HG03469 (cell line): ENCODE results near the gene WDFY2.
"Not testable (repeated sequence)": the region's sequence is repeated elsewhere in the genome, so short reads cannot be mapped to it uniquely, and the experiment has no call there.

Experiments
- ATAC-seq: cut with Tn5 transposase; IDR thresholded peaks from one replicate; pipeline ENCODE4 v1.9.1; 2021; ENCODE audit warnings: mild to moderate bottlenecking, moderate library complexity, moderate number of reproducible peaks; ENCODE audit not compliant: unreplicated experiment

WDFY2 gene

GRCh38 chr13:51688937-51689662 is 104.8 kb downstream of the WDFY2 start:
- ATAC-seq, result no peak

- no peak for ATAC-seq
Measured at GRCh38 chr13:51689663-51689996, 105.4 kb downstream of the WDFY2 start.

GRCh38 chr13:51695677-51696076 is 111.4 kb downstream of the WDFY2 start:
- not testable (repeated sequence) for ATAC-seq

GRCh38 chr13:51697181-51697580 is 112.9 kb downstream of the WDFY2 start:
- no peak for ATAC-seq

- ATAC-seq, result no peak
Measured at GRCh38 chr13:51697855-51698254, 113.6 kb downstream of the WDFY2 start.

GRCh38 chr13:51698352-51698751 is 114.1 kb downstream of the WDFY2 start:
- ATAC-seq, result no peak

- ATAC-seq, result peak; percentile 77
Measured at GRCh38 chr13:51704399-51705313, 120.4 kb downstream of the WDFY2 start.

- no peak for ATAC-seq
Measured at GRCh38 chr13:51707461-51707860, 123.2 kb downstream of the WDFY2 start.

- ATAC-seq, result no peak
Measured at GRCh38 chr13:51713807-51714206, 129.5 kb downstream of the WDFY2 start.

- peak; percentile 49 for ATAC-seq
Measured at GRCh38 chr13:51714663-51715168, 130.5 kb downstream of the WDFY2 start.

GRCh38 chr13:51715613-51716012 is 131.4 kb downstream of the WDFY2 start:
- no peak for ATAC-seq

GRCh38 chr13:51717786-51718398 is 133.6 kb downstream of the WDFY2 start:
- no peak for ATAC-seq

- no peak for ATAC-seq
Measured at GRCh38 chr13:51719394-51719793, 135.1 kb downstream of the WDFY2 start.

- ATAC-seq, result peak; percentile 73
Measured at GRCh38 chr13:51721496-51721895, 137.2 kb downstream of the WDFY2 start.

- ATAC-seq, result no peak
Measured at GRCh38 chr13:51723529-51723928, 139.3 kb downstream of the WDFY2 start.

GRCh38 chr13:51724721-51725120 is 140.5 kb downstream of the WDFY2 start:
- ATAC-seq, result no peak

- no peak for ATAC-seq
Measured at GRCh38 chr13:51726446-51727193, 142.4 kb downstream of the WDFY2 start.

- no peak for ATAC-seq
Measured at GRCh38 chr13:51727634-51728274, 143.5 kb downstream of the WDFY2 start.

GRCh38 chr13:51728275-51728673 is 144.0 kb downstream of the WDFY2 start:
- ATAC-seq, result no peak

- ATAC-seq, result no peak
Measured at GRCh38 chr13:51728972-51729371, 144.7 kb downstream of the WDFY2 start.
